Pulmonary artery endothelial cell (primary cell): ENCODE data around the gene MCEE. TPM values are rescaled to one million over a fixed set of nuclear protein-coding genes. Genes with fewer than 3 reads are reported as not detected.
"Not testable (repeated sequence)": the region's sequence is repeated elsewhere in the genome, so short reads cannot be mapped to it uniquely, and the experiment has no call there.

Experiments used
- DNase-seq: peaks from one replicate; pipeline ENCODE4 v3.0.0-alpha.2; 2011; ENCODE audit warnings: low read depth, low spot score
- total RNA-seq: library from RNA; depleted of rRNA; stranded (reverse); fragments of >200 nt; gene quantifications from 2 replicates; pipeline ENCODE4 v1.2.3, GENCODE V29; 2014

Gene MCEE
- total RNA-seq, 1 donor from 2014 or later: 9.4 TPM

GRCh38 chr2:71083297-71083696 lies 46.7 kb downstream of the MCEE start:
- not testable (repeated sequence) for DNase-seq

- DNase-seq: no peak
Observed at GRCh38 chr2:71082402-71083252, 47.4 kb downstream of the MCEE start.

DNA sequence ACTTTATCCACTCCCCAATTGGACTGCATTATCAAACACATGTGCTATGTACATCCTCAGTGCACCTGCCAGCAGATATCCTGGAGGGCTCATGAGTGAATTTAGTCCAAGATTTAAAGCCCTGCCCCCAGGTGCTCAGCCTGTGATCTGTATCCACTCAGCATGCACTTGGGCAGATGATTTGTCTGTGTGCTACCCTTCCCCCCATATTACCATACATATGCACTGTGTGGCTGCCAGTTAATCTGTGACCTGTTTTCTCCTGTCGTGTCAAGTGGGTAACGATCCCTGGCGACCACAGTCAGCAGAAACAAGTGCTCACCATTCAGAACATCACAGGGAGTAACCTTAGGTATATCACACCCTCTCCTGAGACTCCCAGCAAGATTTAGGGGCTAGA lies 51.4 kb downstream of the MCEE start:
- DNase-seq: no peak

- no peak for DNase-seq
Observed at GRCh38 chr2:71074893-71075395, 55.1 kb downstream of the MCEE start.

- DNase-seq: no peak
Observed at GRCh38 chr2:71073475-71073874, 56.6 kb downstream of the MCEE start.

- DNase-seq: no peak
Observed at GRCh38 chr2:71072492-71072891, 57.5 kb downstream of the MCEE start.

DNA sequence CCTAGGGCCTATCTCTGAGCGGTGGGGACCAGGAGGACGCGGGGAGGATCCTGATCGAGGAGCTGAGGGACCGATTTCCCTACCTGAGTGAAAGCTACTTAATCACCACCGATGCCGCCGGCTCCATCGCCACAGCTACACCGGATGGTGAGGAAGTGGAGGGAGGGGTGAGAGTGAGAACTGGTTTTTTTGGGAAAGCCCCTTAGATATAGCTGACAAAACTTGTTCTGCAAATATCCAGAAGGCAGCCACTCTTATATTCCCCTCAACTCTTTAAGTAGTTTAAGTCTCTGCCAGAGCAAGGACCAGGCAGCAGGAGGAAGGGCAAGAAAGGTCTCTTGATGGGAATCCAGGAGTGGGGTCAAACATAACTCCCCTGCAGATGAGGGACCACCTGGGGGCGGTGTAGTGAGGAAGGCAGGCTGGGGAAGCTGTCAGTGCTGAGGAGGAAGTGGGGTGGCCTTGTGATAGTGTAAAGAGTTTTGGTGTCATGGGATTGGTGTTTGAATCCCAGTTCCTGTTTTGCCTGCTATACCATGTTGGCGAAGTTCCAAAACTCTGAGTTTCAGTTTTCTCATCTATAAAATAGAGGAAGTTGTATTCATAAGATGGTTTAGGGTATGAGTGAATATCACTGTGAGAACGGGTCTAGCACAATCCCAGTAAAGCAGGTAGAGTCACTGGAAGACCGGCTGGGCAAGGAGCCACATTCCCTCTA lies 58.2 kb downstream of the MCEE start:
- no peak for DNase-seq

DNA sequence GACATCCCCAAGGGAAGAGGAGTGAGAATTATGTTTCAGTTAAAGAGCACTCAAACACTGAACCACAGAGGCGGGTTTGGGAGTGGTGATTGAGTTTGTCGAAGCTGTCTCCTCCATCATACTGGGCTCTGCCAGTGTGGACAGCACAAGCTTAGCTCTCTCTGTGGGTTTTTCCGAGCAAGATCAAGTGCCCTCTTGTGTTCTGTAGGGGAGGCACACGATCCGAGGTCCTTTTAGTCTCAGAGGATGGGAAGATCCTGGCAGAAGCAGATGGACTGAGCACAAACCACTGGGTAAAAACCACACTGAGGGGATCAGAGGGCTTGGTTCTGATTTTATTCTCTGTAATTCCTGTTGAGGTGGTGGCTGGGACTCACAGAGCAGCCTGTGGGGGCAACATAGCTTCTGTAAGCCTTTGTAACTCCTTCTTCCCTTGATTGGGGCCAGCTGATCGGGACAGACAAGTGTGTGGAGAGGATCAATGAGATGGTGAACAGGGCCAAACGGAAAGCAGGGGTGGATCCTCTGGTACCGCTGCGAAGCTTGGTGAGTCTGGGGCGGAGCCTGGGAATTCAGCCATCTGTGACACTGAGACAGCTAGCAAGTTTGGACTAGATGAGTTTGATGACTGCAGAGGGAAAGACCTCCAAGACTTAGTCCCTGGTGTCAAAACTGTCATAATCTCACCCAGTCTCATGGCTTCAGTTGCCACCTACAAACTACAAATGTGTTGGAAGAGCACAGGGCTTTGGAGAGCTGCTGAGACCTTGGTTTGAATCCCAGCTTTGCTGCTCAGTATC lies 59.5 kb downstream of the MCEE start:
- DNase-seq: no peak

DNA sequence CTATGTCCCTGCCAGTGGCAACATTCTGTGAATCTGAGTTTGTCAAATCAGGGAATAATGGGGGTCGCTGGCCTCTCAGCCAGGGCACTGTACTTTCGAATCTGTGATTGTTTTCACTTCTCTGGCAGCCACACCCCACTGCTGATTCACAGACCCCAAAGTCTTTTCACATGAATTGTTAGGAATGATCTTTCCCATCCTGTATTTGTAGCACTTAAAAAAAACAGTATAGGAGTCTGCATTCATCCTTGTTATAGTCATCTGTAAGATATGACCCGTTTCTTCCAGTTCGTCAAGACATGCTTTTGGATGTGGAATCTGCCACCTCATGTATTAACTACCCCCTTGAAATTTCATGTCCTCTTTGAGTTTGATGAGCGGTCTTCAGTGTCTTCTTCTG lies 60.7 kb downstream of the MCEE start:
- DNase-seq: no peak

GRCh38 chr2:71068218-71069035 lies 61.6 kb downstream of the MCEE start, which contains the start of gene NAGK:
Gene NAGK, plus strand, starts transcription at chr2:71068648. Its CDS starts 36 bp downstream, at chr2:71068684.
- peak; percentile 72 for DNase-seq

DNA sequence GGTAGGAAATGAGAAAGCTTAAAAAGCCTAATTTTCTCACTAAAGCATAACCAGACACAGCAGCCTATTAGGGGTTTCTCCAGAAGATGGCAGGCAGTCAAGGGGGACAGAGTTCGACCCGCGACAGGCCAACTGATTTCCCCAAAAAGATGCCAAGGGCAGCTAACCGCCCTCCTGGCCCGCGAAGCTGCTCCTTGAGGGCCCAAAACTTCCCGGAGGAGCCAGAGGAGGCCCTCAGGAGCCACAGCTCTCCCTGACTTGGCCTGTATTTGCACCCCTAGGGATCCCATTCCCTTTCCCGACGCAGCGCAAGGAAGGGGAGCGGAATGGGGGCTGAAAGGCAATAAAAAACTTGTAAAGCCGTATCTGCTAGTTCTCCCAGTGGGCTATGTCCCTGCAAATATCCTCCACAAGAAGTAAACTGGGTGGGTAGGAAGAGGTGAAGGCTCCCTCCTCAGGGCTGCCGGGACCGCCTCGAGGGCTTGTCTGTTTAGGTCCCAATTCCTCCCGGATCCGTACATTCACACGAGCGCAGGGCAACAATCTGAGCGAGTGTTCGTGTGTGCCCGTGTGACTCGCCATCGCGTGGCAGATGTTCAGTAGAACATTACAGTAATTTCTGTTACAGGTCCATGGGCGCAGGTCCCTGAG lies 62.3 kb downstream of the MCEE start:
- DNase-seq: no peak

GRCh38 chr2:71066856-71067255 lies 63.2 kb downstream of the MCEE start:
- no peak for DNase-seq

GRCh38 chr2:71064754-71065621 lies 65.0 kb downstream of the MCEE start:
- no peak for DNase-seq

DNA sequence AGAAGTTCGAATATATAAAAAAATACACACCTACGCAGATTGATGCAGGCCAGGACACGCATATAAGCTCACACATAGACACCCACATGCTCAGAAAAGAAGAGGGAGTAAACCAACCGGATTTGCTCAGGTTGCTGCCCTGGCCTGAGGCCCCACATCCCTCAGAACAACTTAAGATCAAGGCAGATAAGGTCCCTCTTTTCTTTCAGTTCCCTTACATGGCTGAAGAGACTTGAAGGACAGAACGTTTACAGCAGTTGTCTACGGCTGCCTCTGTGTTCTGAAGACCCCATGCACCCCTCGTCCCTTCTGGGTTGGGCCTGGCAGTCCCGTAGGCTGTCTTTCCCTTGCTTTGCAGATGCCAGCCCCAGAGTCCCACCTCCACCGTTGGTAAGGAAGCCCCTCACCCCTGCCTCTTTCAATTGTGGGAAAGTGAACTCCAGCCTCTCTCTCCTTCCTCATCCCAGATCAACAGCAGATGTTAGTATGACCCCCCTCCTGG lies 65.9 kb downstream of the MCEE start:
- DNase-seq: no peak

GRCh38 chr2:71063216-71063615 lies 66.8 kb downstream of the MCEE start:
- DNase-seq: no peak

GRCh38 chr2:71060871-71061270 lies 69.2 kb downstream of the MCEE start:
- no peak for DNase-seq

- no peak for DNase-seq
Observed at GRCh38 chr2:71060211-71060610, 69.8 kb downstream of the MCEE start.
